Ovary (tissue), 3 donors: ENCODE data around the gene FAM222A.

ENCODE experiments used
- CTCF ChIP-seq, 3 donors: fragments of 450-650 bp in 2 of 3; fragments of 200-600 bp in 1 of 3; IDR thresholded peaks; one replicate each; pipeline versions ENCODE4 v1.5.1 to v1.8.0; 2016 to 2022; ENCODE audit warnings: antibody characterized with exemption in 3 of 3, mild to moderate bottlenecking in 1 of 3
- EP300 ChIP-seq: sonication (generic); formaldehyde crosslinking; IDR thresholded peaks from one replicate; pipeline ENCODE4 v1.6.1; 2017; ENCODE audit warnings: antibody characterized with exemption
- POLR2A ChIP-seq: fragments of 450-650 bp; IDR thresholded peaks from one replicate; pipeline ENCODE4 v1.6.1; 2017; ENCODE audit warnings: antibody characterized with exemption, mild to moderate bottlenecking, moderate library complexity
- donor health status: DM: no; HTN: no; CAD: no.

GRCh38 chr12:109730306-109731145 is 16.9 kb downstream of the FAM222A start:
- no peak for TF ChIP-seq CTCF (IDR thresholded peaks at IDR 0.05)
- no peak for TF ChIP-seq POLR2A
- no peak for TF ChIP-seq EP300
